HTERT RPE-1 (cell line): Measurements from ENCODE around the gene PLCL1.

Source experiments
- in situ Hi-C: fragments of 300-500 bp; cut with MboI; formaldehyde crosslinking; loops from 4 replicates; pipeline ENCODE4 v1.14.3; 2020; ENCODE audit warnings: low sequenced_read_pairs

Gene PLCL1

GRCh38 chr2:197852108-197852507 is 47.7 kb downstream of the PLCL1 start:
- in situ Hi-C loops: no loop called here

- in situ Hi-C loops: no loop called here
Measured at GRCh38 chr2:197853549-197853948, 49.2 kb downstream of the PLCL1 start.

GRCh38 chr2:197857476-197858107 is 53.2 kb downstream of the PLCL1 start:
- in situ Hi-C loops: no loop called here

- in situ Hi-C loops: no loop called here
Measured at GRCh38 chr2:197858607-197859140, 54.3 kb downstream of the PLCL1 start.

- in situ Hi-C loops: no loop called here
Measured at GRCh38 chr2:197862246-197862955, 58.0 kb downstream of the PLCL1 start.

- in situ Hi-C loops: no loop called here
Measured at GRCh38 chr2:197863744-197864143, 59.4 kb downstream of the PLCL1 start.

GRCh38 chr2:197866455-197866854 is 62.1 kb downstream of the PLCL1 start:
- in situ Hi-C loops: no loop called here

GRCh38 chr2:197867033-197867432 is 62.6 kb downstream of the PLCL1 start:
- in situ Hi-C loops: no loop called here

- in situ Hi-C loops: no loop called here
Measured at GRCh38 chr2:197867624-197868023, 63.2 kb downstream of the PLCL1 start.

GRCh38 chr2:197868206-197868605 is 63.8 kb downstream of the PLCL1 start:
- in situ Hi-C loops: no loop called here

GRCh38 chr2:197869041-197869440 is 64.6 kb downstream of the PLCL1 start:
- in situ Hi-C loops: no loop called here

GRCh38 chr2:197869501-197870111 is 65.2 kb downstream of the PLCL1 start:
- in situ Hi-C loops: no loop called here

GRCh38 chr2:197870137-197870536 is 65.7 kb downstream of the PLCL1 start:
- in situ Hi-C loops: no loop called here

- in situ Hi-C loops: no loop called here
Measured at GRCh38 chr2:197871780-197872456, 67.5 kb downstream of the PLCL1 start.

GRCh38 chr2:197873293-197873701 is 68.9 kb downstream of the PLCL1 start:
- in situ Hi-C loops: no loop called here

- in situ Hi-C loops: no loop called here
Measured at GRCh38 chr2:197875763-197876162, 71.4 kb downstream of the PLCL1 start.

- in situ Hi-C loops: no loop called here
Measured at GRCh38 chr2:197876524-197876923, 72.1 kb downstream of the PLCL1 start.

- in situ Hi-C loops: no loop called here
Measured at GRCh38 chr2:197877038-197877437, 72.6 kb downstream of the PLCL1 start.

- in situ Hi-C loops: no loop called here
Measured at GRCh38 chr2:197878792-197879191, 74.4 kb downstream of the PLCL1 start.

GRCh38 chr2:197879812-197880408 is 75.5 kb downstream of the PLCL1 start:
- in situ Hi-C loops: no loop called here
